Activated CD4-positive, alpha-beta memory T cell treated with anti-CD3 and anti-CD28 coated beads, Interleukin-2, amount 10 ng/mL, durations not matched to agents 7 days and 5 days (primary cell): ENCODE results near the gene STK25. TPM values are rescaled to one million over a fixed set of nuclear protein-coding genes. Genes with fewer than 3 reads are reported as not detected.
"Not testable (repeated sequence)": the region's sequence is repeated elsewhere in the genome, so short reads cannot be mapped to it uniquely, and the experiment has no call there.

Experiments
- CTCF ChIA-PET: fragments of 350-600 bp; sonication (Branson Sonifier 250); formaldehyde crosslinking; loops from one replicate; lab custom pipeline; 2021; ENCODE audit warnings: antibody characterized with exemption, inconsistent platforms; lab: Charles Lee
- POLR2A ChIA-PET: fragments of 350-600 bp; sonication (Branson Sonifier 250); formaldehyde crosslinking; loops from one replicate; lab custom pipeline; 2021; ENCODE audit warnings: antibody characterized with exemption; lab: Charles Lee
- DNase-seq: peaks from one replicate; pipeline ENCODE4 v3.0.0-alpha.2; 2020
- H3K27ac Mint-ChIP-seq: one replicate; pipeline ENCODE4 v1.8.0; 2021; ENCODE audit warnings: mild to moderate bottlenecking, mixed read lengths
- H3K27me3 Mint-ChIP-seq: one replicate; pipeline ENCODE4 v1.8.0; 2021; ENCODE audit warnings: mixed read lengths
- H3K36me3 Mint-ChIP-seq: one replicate; pipeline ENCODE4 v1.8.0; 2021; ENCODE audit warnings: low read depth, mixed read lengths
- H3K4me1 Mint-ChIP-seq: one replicate; pipeline ENCODE4 v1.8.0; 2021; ENCODE audit warnings: mixed read lengths
- H3K4me3 Mint-ChIP-seq: one replicate; pipeline ENCODE4 v1.8.0; 2021; ENCODE audit warnings: mild to moderate bottlenecking, mixed read lengths
- H3K9me3 Mint-ChIP-seq: one replicate; pipeline ENCODE4 v1.8.0; 2021; ENCODE audit warnings: mixed read lengths
- total RNA-seq, 2 experiments: library from RNA; stranded (reverse); gene quantifications; one replicate each; pipeline ENCODE4 v1.2.3, GENCODE V29; 2021

The STK25 gene
- total RNA-seq, 2 experiments from 2014 or later, result 98.8 to 108 TPM

DNA sequence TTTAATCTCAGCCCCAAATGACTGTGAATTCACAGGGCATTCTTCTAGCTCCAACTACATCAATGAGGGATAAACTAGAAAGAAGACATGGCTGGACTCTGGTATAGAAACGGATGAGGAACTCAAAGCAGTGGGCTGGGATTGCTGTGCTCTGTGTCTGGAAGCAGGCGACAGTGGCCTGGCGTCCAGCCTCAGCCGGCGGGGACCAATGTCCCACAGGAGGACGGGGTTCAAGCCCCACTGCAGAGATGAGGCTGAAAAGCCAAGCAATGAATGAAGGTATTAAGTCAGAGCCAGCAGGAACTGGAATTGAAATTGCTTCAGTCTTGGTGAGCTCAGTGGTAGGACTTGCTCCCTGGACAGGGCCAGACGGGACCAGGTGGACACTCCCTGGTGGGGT is 25.9 kb upstream of the STK25 start:
- ChIA-PET CTCF (no interaction called here), POLR2A (no interaction called here)
- Mint-ChIP-seq H3K27ac (no peak overlapping the region), H3K36me3 (no peaks in the 10 kb centered on the region), H3K4me1 (no peaks in the 10 kb centered on the region), H3K4me3 (no peak overlapping the region), H3K9me3 (no peaks in the 10 kb centered on the region), H3K27me3 (peaks cover 6% of the 10 kb centered on the region)
- no peak for DNase-seq

DNA sequence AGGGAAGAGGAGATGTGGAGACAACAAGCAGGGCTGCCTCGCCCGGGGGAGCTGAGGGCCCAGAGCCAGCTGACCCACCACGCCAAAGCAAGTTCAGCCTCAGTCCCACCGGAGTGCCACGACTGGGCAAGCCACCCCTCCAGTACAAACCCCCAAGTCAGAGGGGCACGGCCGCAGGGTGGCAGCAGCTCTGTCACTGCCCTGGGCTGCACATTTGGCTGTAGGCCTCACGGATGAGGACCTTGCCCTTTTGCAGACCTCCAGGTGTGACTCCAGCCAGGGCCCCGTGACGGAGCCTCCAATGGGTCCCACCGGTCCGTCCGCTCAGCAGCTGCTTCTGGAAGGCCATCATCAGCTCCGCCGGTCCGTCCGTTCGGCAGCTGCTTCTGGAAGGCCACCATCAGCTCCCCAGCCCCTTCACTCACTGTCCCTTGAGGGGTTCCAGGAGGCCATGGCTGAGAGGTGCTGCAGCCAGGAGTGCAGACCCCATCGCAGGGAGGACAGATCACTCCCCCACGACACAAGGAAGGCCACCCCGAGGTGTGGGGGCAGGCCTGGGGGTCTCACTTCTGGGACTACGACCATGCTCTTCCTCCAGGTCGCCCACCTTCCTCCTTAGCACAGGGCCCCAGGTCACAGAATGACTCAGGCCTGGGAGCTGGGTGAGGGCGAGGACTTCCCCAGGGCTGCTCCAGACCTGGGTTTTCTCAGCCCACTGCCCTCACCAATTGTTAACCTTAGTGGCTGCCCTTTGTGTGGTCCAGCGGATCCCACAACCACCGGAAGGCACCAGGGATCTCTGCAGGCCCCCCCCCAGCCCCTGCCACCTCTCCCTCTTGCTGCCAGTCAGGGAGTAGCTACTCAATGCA is 24.6 kb upstream of the STK25 start:
- ChIA-PET POLR2A (no interaction called here), CTCF (interaction anchor here (0.7 kb wide), 1 partner anchor 10 kb away, joined by 3 read pairs; no protein-coding TSS in a partner anchor)
- Mint-ChIP-seq H3K4me1 (no peaks in the 10 kb centered on the region), H3K27me3 (peaks cover 5% of the 10 kb centered on the region), H3K27ac (no peak overlapping the region), H3K9me3 (no peaks in the 10 kb centered on the region), H3K36me3 (no peaks in the 10 kb centered on the region), H3K4me3 (no peak overlapping the region)
- DNase-seq, result no peak

DNA sequence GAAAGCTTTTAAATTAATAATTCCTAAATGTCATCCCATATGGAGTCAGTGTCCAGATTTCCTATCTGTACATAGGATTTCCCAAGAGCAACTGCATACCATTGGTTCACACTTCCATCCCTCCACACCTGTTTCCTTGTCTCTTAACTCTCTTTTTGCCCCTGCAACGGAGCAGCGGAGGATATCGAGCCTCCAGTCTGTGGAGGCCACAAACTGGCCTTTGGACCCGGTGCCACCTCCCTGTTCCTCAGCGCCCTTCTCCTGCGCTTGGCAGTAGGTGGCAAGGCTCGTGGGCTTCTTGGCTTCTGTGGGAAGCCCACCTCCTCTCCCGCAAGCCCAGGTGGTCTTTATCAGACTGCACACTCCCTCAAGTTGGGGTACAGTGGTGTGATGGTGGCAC is 23.8 kb upstream of the STK25 start:
- Mint-ChIP-seq H3K27ac (no peak overlapping the region), H3K27me3 (peaks cover 5% of the 10 kb centered on the region), H3K4me1 (no peaks in the 10 kb centered on the region), H3K36me3 (no peaks in the 10 kb centered on the region), H3K9me3 (no peaks in the 10 kb centered on the region), H3K4me3 (no peak overlapping the region)
- no peak for DNase-seq
- POLR2A ChIA-PET, result no interaction called here
- CTCF ChIA-PET, result no interaction called here

DNA sequence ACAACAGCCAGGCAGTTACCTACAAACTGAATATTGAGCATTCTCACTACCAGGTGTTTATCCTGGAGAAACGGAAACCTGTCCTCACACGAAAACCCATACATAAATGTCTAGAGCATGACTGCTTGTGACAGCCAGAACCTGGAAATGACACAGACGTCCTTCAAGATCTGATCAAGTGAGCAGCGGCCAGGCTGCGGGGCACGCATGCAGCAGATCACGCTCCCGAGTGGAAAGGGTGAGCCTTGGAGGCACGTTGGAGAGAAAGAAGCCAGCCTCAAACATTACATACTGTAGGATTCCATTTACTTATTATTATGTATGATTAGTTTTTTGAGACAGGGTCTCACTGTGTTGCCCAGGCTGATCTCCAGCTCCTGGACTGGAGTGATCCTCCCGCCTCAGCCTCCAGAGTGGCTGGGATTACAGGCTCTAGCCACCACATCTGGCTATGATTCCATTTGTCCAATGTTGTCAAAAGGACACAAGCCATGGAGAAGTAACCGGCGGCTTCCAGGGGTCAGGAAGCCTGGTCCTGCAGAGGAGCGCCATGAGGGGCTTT is 22.9 kb upstream of the STK25 start:
- Mint-ChIP-seq H3K9me3 (peaks cover 3% of the 10 kb centered on the region), H3K27me3 (peaks cover 5% of the 10 kb centered on the region), H3K27ac (no peak overlapping the region), H3K4me3 (no peak overlapping the region), H3K4me1 (no peaks in the 10 kb centered on the region), H3K36me3 (no peaks in the 10 kb centered on the region)
- CTCF ChIA-PET, result no interaction called here
- DNase-seq, result no peak
- POLR2A ChIA-PET, result no interaction called here

DNA sequence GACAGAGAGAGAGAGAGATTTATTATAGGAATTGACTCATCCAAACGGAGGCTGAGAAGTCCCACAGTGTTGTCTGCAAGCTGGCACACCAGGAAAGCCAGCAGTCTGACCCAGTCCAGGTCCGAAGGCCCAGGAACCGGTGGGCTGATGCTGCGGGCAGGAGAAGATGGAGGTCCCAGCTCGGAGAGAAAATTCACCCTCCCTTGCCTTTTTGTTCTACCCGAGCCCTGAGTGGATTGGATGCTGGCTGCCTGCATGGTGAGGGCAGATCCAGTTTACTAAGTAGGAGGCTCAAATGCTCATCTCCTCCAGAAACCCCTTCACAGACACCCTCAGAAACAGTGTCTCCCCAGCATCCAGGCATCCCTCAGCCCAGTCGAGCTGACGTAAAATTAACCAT is 22.2 kb upstream of the STK25 start:
- Mint-ChIP-seq H3K36me3 (no peaks in the 10 kb centered on the region), H3K4me1 (no peaks in the 10 kb centered on the region), H3K27me3 (peaks cover 5% of the 10 kb centered on the region), H3K9me3 (peaks cover 6% of the 10 kb centered on the region), H3K4me3 (no peak overlapping the region), H3K27ac (no peak overlapping the region)
- CTCF ChIA-PET, result no interaction called here
- POLR2A ChIA-PET, result no interaction called here
- DNase-seq, result no peak

DNA sequence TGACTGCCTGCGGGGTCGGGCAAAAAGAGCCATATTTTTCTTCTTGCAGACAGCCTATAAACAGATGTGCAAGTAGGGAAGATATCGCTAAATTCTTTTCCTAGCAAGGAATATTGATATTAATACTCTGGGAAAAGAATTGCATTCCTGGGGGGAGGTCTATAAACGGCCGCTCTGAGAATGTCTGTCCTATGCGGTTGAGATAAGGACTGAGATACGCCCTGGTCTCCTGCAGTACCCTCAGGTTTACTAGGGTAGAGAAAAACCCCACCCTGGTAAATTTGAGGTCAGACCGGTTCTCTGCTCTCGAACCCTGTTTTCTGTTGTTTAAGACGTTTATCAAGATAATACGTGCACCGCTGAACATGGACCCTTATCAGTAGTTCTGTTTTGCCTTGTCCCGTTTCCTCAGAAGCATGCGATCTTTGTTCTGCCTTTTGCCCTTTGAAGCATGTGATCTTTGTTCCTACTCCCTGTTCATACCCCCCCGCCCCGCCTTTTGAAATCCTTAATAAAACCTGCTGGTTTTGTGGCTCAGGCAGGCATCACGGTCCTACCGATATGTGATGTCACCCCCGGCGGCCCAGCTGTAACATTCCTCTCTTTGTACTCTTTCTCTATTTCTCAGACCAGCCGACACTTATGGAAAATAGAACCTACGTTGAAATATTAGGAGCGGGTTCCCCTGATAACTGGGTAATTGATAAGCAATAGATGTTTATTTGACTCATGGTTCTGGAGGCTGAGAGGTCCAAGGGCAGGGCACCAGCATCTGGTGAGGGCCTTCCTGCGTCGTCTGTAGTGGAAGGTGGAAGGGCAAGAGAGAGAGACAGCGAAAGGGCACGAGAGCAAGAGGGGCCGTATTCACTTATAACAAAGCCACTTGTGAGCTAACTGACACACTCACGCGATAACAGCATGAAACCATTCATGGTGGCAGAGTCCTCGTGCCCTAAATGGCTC is 17.7 kb upstream of the STK25 start:
- H3K4me1 Mint-ChIP-seq, DNase-seq, CTCF ChIA-PET, H3K27ac Mint-ChIP-seq, H3K4me3 Mint-ChIP-seq, H3K36me3 Mint-ChIP-seq, H3K27me3 Mint-ChIP-seq, POLR2A ChIA-PET, H3K9me3 Mint-ChIP-seq: not testable (repeated sequence)

- DNase-seq, result no peak
These were observed 14.1 kb upstream of the STK25 start for GRCh38 chr2:241522477-241522876.

GRCh38 chr2:241519669-241520068 is 11.3 kb upstream of the STK25 start:
- peaks cover 22% of the 10 kb centered on the region for H3K4me1 Mint-ChIP-seq
- H3K27me3 Mint-ChIP-seq, result peaks cover 6% of the 10 kb centered on the region
- H3K9me3 Mint-ChIP-seq, result peaks cover 10% of the 10 kb centered on the region
- POLR2A ChIA-PET, result no interaction called here
- H3K4me3 Mint-ChIP-seq, result no peak overlapping the region
- no peak overlapping the region for H3K27ac Mint-ChIP-seq
- no peak for DNase-seq
- H3K36me3 Mint-ChIP-seq, result peaks cover 6% of the 10 kb centered on the region
- CTCF ChIA-PET, result no interaction called here

More at GRCh38 chr2:241522477-241522876, 14.1 kb upstream of the STK25 start:
- H3K9me3 Mint-ChIP-seq, result peaks cover 9% of the 10 kb centered on the region
- peaks cover 6% of the 10 kb centered on the region for H3K27me3 Mint-ChIP-seq
- ChIA-PET CTCF (no interaction called here), POLR2A (no interaction called here)
- no peak overlapping the region for H3K4me3 Mint-ChIP-seq
- peaks cover 2% of the 10 kb centered on the region for H3K36me3 Mint-ChIP-seq
- H3K27ac Mint-ChIP-seq, result no peak overlapping the region
- H3K4me1 Mint-ChIP-seq, result peaks cover 3% of the 10 kb centered on the region

- Mint-ChIP-seq H3K27ac (peak overlapping the region; percentile 47), H3K4me3 (no peak overlapping the region)
These were observed 8.9 kb upstream of the STK25 start for GRCh38 chr2:241517297-241517696.

DNA sequence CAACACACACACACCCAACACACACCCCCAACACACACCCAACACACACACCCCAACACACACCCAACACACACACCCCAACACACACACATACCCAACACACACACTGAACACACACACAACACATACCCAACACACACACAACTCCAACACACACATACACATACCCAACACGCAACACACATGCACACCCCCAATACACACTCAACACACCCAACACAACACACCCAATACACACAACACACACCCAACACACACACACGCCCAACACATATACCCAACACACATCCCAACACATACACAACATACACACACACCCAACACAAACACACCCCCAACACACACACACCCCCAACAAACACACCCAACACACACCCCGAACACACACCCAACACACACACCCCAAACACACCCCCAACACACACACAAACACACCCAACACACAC is 8.2 kb upstream of the STK25 start:
- no peak overlapping the region for H3K4me3 Mint-ChIP-seq
- DNase-seq, result no peak
- peaks cover 23% of the 10 kb centered on the region for H3K4me1 Mint-ChIP-seq
- peaks cover 10% of the 10 kb centered on the region for H3K9me3 Mint-ChIP-seq
- H3K36me3 Mint-ChIP-seq, result peaks cover 6% of the 10 kb centered on the region
- H3K27me3 Mint-ChIP-seq, result peaks cover 6% of the 10 kb centered on the region
- no peak overlapping the region for H3K27ac Mint-ChIP-seq
- POLR2A ChIA-PET, result no interaction called here
- CTCF ChIA-PET, result interaction anchor here (0.6 kb wide), 1 partner anchor 533 kb away, joined by 4 read pairs; no protein-coding TSS in a partner anchor

More at GRCh38 chr2:241517297-241517696, 8.9 kb upstream of the STK25 start:
- H3K36me3 Mint-ChIP-seq, result peaks cover 6% of the 10 kb centered on the region
- POLR2A ChIA-PET, result no interaction called here
- peaks cover 10% of the 10 kb centered on the region for H3K9me3 Mint-ChIP-seq
- CTCF ChIA-PET, result no interaction called here
- H3K4me1 Mint-ChIP-seq, result peaks cover 23% of the 10 kb centered on the region
- no peak for DNase-seq
- H3K27me3 Mint-ChIP-seq, result peaks cover 6% of the 10 kb centered on the region

- peaks cover 22% of the 10 kb centered on the region for H3K4me1 Mint-ChIP-seq
- ChIA-PET CTCF (interaction anchor here (1.1 to 1.2 kb wide), 2 partner anchors 72 to 95 kb away, joined by 3 to 4 read pairs; no protein-coding TSS in a partner anchor), POLR2A (interaction anchor here (1.0 kb wide), 1 partner anchor 172 kb away, joined by 3 read pairs; the partner anchor contains the start of gene DTYMK)
- peak overlapping the region; percentile 17 for H3K27ac Mint-ChIP-seq
- DNase-seq, result no peak
- H3K9me3 Mint-ChIP-seq, result peaks cover 10% of the 10 kb centered on the region
- peaks cover 6% of the 10 kb centered on the region for H3K36me3 Mint-ChIP-seq
- H3K27me3 Mint-ChIP-seq, result peaks cover 2% of the 10 kb centered on the region
- H3K4me3 Mint-ChIP-seq, result no peak overlapping the region
These were observed 6.8 kb upstream of the STK25 start for GRCh38 chr2:241514986-241515737.

DNA sequence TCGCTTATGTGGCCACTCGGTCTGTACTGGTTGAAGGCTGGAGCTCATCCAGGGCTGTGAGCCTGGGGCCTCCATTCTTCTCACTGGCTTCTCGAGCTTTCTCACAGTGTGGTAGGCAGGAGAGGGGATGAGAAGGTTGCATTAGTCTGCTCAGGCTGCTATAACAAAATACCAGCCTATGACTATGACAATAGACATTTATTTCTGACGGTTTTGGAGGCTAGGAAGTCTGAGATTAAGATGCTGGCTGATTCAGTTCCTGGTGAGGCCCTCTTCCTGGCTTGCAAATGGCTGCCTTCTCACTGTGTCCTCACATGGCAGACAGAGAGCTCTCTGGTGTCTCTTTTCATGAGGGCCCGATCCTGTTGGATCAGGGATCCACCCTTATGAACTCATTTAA is 6.2 kb upstream of the STK25 start:
- POLR2A ChIA-PET, result no interaction called here
- Mint-ChIP-seq H3K27me3 (no peaks in the 10 kb centered on the region), H3K36me3 (peaks cover 6% of the 10 kb centered on the region), H3K27ac (no peak overlapping the region), H3K4me3 (no peak overlapping the region), H3K4me1 (peaks cover 25% of the 10 kb centered on the region), H3K9me3 (peaks cover 10% of the 10 kb centered on the region)
- CTCF ChIA-PET, result interaction anchor here (1.1 to 1.2 kb wide), 2 partner anchors 71 to 96 kb away, joined by 3 to 4 read pairs; no protein-coding TSS in a partner anchor
- no peak for DNase-seq
